GM19395 (cell line): ENCODE results near the gene AFG1L.
"Not testable (repeated sequence)": the region's sequence is repeated elsewhere in the genome, so short reads cannot be mapped to it uniquely, and the experiment has no call there.

Experiments used
- ATAC-seq: cut with Tn5 transposase; IDR thresholded peaks from one replicate; pipeline ENCODE4 v1.9.1; 2021; ENCODE audit warnings: mild to moderate bottlenecking, moderate library complexity; ENCODE audit not compliant: unreplicated experiment

The AFG1L gene

GRCh38 chr6:108507316-108507715 lies 212.5 kb downstream of the AFG1L start:
- ATAC-seq, result no peak

- no peak for ATAC-seq
These were observed 215.8 kb downstream of the AFG1L start for GRCh38 chr6:108510461-108511319.

DNA sequence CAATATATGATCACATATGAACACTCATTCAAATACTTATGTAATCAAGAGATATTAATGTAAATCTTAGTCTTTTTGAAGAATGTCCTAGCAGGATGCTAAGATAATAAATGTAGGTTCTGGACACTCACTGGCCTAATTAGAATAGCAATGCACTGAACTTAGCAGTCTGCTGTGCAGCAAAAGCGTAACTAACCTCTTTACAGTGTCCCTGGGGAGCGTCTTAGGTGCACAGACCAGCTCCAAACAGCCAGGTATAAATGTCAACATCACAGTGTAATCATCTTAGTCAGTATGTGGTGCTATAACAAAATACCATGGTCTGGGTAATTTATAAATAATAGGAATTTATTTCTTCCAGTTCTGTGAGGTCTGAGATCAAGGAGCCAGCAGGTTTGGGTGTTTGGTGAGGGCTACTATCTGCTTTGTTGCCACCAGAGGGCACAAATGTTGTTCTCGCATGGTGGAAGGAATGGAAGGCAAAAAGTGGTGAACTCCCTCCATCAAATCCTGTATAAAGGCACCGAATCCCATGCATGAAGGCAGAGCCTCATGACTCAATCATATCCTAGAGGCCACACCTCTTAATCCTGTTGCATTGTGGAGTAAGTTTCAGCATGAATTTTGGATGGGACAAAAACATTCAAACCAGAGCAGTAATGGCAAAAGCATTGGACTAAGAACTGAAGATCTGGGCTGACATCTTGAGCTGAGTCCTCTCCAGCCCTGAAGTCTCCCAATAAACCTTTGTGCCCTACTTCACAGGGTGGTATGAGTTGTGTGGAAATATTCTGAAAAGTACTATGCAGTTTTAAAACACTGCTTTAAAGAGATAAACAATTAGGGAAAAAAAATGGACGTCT lies 224.1 kb downstream of the AFG1L start:
- no peak for ATAC-seq

- ATAC-seq, result no peak
These were observed 226.8 kb downstream of the AFG1L start for GRCh38 chr6:108521616-108522107.

DNA sequence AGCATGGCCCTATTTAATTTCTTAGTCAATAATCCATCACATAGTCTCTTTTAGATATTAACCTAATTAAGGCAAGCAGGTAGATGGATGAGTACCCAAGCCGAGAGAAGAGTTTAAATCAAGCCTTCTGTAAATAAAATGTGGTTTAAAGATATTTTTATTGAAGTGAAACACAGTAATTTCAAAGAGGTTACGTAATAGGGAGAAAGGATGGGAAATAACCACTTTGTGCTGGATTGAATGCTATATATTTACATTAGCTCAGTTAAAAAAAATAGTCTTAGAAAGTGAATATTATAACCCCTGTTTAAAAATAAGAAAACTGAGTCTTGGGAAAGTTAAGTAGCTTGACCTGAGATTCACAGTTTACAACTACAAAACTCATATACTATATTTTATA lies 228.8 kb downstream of the AFG1L start:
- ATAC-seq, result no peak

DNA sequence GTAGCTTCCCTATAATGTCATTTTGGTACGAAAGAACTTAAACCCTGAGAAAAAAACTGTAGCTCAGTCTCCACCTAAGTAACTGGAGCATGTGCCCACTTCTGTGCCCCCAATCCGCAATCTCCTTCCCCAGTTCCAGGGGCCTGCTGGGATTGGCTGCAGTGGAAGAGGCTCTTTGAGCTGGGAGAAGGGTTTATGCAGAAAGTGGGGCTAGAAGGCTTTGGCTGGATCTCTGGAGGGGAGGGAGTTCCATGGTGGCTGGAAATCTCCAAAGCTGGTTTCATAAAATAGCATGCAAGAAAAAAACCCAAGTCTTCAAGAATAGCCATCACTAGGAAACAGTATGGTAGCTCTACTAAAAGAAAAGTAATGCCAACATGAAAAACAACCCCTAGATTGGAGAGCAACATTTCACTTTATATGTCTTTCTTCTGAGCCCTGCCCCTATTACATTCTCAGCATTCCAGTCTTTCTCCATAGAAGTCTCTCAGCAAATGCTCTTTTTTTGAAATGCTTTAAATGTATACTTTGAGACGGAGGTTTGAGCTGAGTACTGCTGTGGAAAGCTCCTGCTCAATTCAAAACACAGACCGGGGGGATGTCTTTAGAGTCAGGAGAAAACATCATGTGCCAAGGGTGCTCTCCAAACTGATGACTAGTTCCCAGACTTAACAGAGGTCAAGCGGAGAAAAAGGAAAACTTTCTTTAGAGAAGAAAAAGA lies 229.8 kb downstream of the AFG1L start:
- ATAC-seq, result no peak

DNA sequence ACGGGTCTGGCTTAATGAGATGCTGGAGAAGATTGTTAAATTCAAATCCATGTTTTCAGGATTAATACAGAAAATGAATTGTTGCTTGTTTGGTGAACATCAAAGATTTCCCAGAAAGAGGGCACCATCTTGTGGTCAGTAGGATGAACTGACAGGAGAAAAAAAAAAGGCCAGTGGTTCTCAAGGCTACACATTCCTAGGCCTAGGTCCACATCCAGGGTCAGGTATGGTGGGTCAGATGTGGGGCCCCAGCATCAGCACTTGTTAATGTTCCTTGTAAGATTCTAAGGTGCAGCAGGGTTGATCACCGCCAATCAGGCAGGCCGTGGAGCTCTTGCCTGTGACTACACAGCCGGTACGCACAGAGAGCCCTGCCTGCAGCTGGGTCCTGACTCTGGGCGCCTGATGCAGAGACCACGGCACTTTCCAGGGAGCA lies 231.9 kb downstream of the AFG1L start:
- ATAC-seq, result no peak

DNA sequence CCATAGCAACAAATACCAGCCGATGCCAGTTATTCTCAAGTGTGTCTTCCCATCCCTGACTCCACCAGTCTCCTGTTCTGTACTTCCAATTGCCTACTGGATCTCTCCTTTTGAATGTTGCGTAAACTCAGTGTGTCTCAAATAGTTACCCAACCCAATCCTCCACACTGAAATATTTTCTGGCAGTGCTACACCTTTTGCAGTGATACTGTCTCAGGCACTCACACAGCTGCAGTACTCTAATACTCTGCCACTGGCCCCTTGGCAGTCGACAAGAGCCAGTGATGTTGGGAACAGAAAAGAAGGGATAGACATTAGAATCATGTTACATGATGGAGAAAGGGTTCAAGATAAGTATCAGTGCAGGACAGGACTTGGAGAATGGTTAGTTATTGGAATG lies 234.0 kb downstream of the AFG1L start:
- no peak for ATAC-seq

DNA sequence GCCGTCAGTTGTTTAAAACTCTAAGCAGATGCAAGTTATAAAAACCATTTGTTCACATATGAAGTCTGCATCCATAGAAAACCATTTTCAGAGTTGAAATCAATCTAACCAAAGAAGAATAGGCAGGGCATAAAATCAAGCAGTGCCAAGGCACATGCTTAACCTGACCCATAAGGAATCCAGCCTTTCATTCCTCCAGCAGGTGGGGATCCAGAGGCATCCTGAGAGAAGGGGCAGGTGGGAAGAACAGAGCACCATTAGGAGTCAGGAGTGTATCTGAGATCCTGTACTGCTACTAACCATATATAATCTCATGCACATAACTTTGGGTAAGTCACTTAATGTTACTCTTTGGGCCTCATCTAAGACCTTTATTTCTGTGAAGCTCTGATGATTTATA lies 236.5 kb downstream of the AFG1L start:
- ATAC-seq, result no peak

DNA sequence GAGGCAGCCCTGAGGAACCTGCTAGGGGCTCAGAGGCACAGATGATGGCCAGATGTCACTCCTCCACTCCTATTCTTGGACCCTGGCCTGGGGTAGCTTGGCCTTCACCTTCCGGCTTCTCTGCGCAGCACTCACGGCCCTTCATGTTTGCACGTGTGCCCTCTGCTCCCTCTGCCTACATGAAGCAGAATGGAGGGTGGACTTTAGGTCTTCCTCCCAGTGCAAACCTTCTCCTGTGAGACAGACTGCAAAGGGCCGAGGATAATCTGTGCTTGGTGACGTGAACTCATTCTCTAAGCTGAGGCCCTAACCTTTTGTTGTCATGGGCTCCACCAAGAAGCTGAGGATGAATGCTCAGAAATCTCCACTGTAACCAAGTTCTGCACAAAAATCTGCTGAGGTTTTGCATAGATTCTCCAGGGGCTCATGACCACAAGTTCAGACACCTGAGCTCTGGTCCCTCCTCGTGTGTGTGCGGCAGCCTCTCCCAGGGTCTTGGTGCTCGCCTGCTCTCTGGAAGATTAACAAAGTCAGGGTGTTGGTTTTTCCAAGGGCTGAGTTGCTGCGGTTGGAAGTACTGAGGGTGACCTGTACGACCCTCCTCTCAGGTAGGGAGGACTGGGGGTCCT lies 240.4 kb downstream of the AFG1L start:
- no peak for ATAC-seq

DNA sequence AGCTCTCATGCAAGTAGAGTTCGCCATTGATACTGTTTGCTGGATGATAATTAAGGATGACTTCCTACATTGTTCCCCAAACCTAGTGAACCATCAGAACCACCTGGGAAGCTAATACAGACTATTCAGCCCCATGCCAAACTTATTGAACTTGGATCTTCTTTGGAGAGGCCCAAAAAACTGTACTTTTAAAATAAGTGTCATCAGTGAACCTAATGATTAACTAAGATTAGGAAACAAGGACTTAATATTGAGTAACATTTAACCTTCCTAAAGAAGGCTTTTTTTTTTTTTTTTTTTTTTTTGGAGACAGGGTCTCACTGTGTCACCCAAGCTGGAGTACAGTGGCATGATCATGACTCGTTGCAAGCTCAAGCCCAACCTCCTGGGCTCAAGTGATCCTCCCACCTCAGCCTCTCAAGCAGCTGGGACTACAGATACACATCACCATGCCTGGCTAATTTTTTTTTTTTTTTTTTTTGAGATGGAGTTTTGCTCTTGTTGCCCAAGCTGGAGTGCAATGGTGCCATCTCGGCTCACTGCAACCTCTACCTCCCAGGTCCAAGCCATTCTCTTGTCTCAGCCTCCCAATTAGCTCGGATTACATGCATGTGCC lies 241.2 kb downstream of the AFG1L start:
- ATAC-seq, result not testable (repeated sequence)

DNA sequence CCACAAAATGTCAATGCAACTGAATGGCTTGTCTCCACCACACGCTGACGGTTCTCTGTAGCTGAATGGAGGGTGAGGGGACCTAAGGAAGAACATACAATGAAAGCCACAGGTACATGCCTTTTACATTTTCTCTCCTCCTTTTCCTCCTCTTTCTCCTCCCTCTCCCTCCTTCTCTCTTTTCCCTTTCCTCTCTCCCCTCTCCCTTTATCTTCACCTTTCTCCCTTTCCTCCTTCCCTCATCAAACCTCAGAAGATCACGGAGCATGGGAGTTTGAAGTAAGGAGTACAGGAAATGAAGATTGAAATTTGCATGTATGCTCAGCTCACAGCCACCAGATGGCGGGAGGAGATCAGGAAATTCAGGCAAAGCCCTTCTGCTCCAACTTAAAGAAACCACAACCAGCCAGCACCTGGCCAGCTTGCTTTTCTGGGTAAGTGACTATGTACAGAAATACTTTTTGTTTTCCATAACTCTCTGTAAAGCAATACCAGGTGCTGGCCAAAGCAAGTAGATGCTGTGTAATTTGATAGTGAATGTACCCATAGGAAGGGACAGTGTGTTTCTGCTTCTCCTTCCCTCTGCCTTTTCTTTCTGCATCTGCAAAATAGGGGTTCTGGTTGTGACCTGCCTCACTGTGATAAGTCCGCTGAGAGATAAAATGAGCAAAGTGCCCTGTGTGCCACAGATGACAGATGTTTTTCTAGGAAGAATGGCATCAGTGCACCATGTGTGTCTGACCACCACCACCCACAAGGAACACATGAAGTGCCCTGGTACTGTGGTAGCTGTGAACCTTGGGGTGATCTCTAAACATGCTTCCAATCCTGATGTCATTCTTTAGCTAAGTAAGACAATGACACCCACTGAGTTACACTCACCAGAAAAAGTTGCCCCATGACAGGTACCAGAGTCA lies 247.2 kb downstream of the AFG1L start:
- ATAC-seq, result peak; percentile 65

GRCh38 chr6:108543175-108543940 lies 248.5 kb downstream of the AFG1L start:
- ATAC-seq, result no peak

GRCh38 chr6:108544606-108545005 lies 249.8 kb downstream of the AFG1L start:
- no peak for ATAC-seq

DNA sequence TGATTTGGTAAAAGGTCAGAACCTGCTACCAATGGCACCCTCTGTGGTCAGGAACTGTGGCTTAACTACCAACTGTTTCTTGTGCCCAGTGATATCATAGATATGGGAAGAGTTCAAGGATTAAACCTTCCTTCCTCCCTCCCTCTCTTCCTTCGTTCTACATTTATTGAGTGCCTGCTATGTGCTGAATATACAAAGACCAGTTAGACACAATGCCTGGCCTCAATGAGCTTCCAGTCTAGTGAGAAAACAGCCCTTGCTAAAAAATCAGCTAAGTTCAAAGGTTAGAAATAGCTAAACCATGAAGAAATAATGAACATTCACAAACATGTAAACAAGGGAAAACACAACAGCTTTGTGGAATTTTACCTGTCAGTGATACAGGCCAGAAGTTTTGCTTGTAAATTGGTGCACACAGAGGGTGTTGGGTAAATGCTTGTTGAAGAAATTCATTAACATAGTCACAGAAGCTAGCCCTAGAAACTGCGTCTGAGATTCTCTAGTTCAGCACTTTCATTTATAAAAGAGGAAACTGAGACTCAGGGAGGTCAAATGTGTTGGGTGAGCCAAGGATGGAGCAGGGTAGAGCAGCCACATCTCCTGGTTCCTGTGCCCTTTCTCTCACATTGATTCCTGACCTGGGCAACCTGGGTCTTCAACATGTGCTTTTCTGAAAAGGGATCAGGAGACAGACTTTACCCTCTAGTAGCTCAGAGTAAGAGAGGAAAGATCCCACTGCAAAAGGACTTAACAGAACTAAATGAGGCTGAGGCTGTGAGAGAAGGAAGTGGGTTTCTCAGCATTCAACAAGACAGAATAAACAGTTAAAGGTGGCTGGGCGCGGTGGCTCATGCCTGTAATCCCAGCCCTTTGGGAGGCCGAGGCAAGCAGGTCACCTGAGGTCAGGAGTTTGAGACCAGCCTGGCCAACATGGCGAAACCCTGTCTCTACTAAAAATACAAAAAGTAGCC lies 251.5 kb downstream of the AFG1L start:
- ATAC-seq, result no peak

DNA sequence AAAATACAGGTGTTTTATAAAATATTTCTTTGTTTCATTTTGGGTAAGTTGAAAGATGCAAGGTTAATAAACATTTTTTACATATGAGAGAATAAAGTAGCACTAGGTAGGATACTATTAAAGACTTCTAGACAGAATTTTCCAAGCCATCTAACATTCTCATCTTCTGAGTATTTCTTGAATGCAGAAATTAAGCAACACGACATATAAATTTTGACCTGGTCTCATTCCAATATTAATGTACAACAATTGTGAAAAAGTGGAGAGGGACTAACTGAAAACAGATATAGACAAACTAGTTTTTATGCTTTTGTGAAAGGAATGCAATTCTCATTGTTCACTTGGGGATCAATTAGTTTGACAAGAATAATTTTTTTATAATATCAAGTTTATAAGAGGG lies 254.4 kb downstream of the AFG1L start:
- no peak for ATAC-seq

- ATAC-seq, result no peak
These were observed 254.9 kb downstream of the AFG1L start for GRCh38 chr6:108549741-108550140.
